IPS DF 4.7 (cell line): ENCODE results near the gene CUX1.
"Not testable (repeated sequence)": the region's sequence is repeated elsewhere in the genome, so short reads cannot be mapped to it uniquely, and the experiment has no call there.

Experiments used
- DNase-seq: peaks from one replicate; pipeline ENCODE4 v3.0.0-alpha.2; 2013; ENCODE audit warnings: low spot score; ENCODE audit errors: extremely low read depth

The CUX1 gene

GRCh38 chr7:101849314-101849713, 31.9 kb downstream of the CUX1 start:
- not testable (repeated sequence) for DNase-seq

DNA sequence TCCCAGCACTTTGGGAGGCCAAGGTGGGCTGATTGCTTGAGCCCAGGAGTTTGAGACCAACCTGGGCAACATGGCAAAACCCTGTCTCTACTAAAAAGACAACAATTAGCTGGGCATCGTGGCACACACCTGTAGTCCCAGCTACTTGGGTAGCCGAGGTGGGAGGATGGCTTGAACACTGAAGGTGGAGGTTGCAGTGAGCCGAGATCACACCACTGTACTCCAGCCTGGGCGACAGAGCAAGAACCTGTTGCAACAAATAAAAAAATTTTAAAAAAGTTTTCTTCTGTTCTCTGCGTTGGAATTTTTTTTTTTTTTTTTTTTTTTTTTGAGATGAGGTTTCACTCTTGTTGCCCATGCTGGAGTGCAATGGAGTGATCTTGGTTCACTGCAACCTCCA, 34.9 kb downstream of the CUX1 start:
- not testable (repeated sequence) for DNase-seq

DNA sequence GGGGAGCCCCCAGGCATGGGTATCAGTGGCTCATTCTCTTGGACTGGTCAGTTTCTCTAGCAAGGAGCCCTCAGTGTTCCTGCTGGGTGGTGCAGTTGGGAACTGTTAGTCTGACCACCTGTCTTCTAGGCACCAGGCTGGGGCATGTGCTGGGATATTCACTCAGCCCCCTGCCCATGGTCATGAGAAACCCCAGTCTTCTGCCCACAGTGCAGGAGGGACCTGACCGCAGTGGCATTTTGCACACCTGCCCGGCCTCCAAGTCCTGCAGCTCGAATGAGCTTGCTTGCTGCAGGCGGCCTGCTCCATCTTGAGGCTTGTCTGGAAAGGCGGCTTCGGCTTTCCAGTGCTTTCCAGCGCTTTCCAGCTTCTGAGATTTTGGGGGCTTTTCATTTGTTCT, 36.3 kb downstream of the CUX1 start:
- no peak for DNase-seq

GRCh38 chr7:101854084-101854865, 36.8 kb downstream of the CUX1 start:
- no peak for DNase-seq

GRCh38 chr7:101856473-101857357, 39.3 kb downstream of the CUX1 start:
- DNase-seq, result no peak

DNA sequence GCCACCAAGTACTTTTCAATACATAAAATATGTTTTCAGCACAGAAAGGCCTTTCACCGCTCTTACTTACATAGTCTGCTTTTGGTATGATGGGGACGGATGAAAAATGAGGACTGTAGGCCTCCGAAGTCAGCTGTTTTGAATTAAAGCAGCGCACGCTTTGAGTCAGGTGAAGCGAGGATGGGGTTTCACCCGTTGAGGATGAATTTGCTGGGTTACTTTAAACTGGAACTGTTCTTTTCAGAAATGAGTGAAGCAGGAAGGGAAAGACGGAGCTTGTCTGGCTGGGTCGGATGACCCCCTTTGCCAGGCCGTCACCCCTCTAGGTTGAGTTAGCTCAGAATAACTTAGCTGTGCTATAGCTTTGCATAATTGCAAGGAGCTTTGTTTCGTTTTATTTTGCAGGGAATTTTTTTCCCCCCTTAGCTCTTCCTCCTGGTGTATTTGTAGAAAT, 40.0 kb downstream of the CUX1 start:
- no peak for DNase-seq

- DNase-seq, result no peak
Measured at GRCh38 chr7:101858437-101859385, 41.3 kb downstream of the CUX1 start.

DNA sequence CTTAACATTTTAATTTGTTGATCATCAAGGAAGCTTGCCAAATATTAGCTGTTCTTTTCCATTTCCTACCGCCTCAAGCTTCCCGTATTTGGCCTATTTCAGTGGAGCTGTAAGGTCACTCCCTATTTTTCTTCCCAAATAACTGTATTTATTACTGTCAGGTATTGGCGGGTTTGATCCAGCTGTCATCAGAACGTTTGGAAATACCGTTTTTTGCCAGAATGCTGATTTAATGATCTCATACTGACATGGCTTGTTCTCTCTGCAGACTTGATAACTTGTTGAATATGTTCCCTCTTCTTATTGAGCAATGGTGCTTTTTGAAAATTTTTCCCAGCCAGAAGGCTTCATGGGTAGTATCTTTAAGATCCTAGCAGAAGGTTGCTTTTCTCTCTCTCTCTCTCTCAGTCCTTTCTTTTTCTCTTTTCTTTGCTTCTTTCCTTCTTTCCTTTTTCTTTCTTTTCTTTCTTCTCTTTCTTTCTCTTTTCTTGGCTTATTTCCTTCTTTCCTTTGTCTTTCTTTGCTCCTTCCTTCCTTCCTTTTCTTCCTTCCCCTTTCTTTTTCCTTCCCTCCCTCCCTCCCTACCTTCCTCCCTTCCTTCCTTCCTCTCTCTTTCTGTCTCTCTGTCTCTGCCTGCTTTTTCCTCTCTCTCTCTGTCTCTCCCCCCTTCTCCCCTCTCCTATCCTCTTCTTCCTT, 42.1 kb downstream of the CUX1 start:
- no peak for DNase-seq

- no peak for DNase-seq
Measured at GRCh38 chr7:101860316-101861217, 43.1 kb downstream of the CUX1 start.

GRCh38 chr7:101861218-101861775, 43.9 kb downstream of the CUX1 start:
- DNase-seq, result no peak

- no peak for DNase-seq
Measured at GRCh38 chr7:101862280-101863220, 45.1 kb downstream of the CUX1 start.

DNA sequence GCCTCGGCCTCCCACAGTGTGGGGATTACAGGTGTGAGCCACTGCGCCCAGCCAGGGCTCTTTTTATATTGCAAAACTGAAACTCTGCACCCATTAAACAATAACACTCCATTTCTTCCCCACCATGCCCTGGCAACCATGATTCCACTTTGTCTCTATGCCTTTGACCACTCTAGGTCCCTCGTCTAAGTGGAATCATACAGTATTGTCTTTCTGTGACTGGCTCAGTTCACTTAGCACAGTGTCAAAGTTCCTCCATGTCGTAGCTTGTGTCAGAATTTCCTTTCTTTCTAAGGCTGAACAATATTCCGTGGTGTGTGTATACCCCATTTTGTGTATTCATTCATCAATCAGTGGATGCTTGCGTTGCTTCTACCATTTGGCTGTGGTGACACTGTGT, 46.2 kb downstream of the CUX1 start:
- DNase-seq, result no peak

GRCh38 chr7:101864039-101864438, 46.6 kb downstream of the CUX1 start:
- no peak for DNase-seq

DNA sequence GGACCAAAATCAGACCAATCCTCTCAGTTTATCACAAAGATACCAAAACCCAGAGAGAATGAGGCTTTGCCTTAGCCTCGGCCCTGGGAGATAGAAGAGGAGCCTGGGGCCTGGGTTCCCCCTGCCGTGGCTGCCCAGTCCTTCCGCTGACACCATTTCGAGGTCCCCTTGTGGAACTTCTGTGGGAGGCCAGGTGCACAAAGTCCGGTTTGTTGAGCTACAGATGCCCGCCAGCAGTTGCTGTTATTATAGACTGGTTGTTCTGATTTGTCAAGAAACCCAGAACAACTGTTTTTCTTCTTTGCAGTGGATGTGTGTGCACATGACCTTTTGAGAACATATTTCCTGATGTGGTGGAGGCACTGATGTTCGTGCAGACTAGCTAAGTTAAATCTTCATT, 47.6 kb downstream of the CUX1 start:
- no peak for DNase-seq

GRCh38 chr7:101865455-101865854, 48.0 kb downstream of the CUX1 start:
- DNase-seq, result no peak

DNA sequence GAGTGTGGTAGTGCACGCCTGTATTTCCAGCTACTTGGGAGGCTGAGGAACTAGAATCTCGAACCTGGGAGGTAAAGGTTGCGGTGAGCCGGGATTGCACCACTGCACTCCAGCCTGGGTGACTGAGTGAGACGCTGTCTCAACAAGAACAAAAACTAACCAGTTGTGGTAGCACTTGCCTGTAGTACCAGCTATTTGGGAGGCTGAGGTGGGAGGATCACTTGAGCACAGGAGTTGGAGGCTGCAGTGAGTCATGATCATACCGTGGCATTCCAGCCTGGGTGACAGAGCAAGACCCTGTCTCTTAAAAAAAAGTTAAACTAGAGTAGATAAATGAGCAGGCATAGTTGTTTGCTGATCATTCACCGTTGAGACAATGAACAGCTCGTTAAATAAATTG, 48.9 kb downstream of the CUX1 start:
- DNase-seq, result no peak

- DNase-seq, result no peak
Measured at GRCh38 chr7:101867265-101867664, 49.8 kb downstream of the CUX1 start.

DNA sequence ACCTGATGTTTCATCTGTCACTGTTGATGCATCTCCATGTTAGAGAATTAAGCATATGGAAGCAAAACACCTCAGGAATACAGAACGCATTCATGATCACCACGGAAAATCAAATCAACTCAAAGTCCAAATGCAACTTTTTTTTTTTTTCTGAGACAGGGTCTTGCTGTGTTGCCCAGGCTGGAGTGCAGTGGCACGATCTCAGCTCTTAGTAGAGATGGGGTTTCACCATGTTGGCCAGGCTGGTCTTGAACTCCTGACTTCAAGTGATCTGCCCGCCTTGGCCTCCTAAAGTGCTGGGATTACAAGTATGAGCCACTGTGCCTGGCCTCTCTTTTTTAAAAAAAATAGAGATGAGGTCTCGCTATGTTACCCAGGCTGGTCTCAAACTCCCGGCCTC, 50.3 kb downstream of the CUX1 start:
- DNase-seq, result not testable (repeated sequence)
